Suprapubic skin (tissue), 3 donors: ENCODE data around the gene TENM3.

Experiments
- CTCF ChIP-seq, 2 donors: fragments of 200-600 bp in 1 of 2; fragments of 450-650 bp in 1 of 2; sonication (generic) in 1 of 2; IDR thresholded peaks; one replicate each; pipeline ENCODE4 v1.5.1; 2016 to 2019; ENCODE audit warnings: antibody characterized with exemption in 2 of 2, mild to moderate bottlenecking in 1 of 2, moderate library complexity in 1 of 2
- EP300 ChIP-seq: sonication (generic); formaldehyde crosslinking; IDR thresholded peaks from one replicate; pipeline ENCODE4 v1.6.1; 2017; ENCODE audit warnings: antibody characterized with exemption
- POLR2A ChIP-seq, 2 donors: fragments of 450-650 bp; IDR thresholded peaks; one replicate each; pipeline ENCODE4 v1.6.1; 2017; ENCODE audit warnings: antibody characterized with exemption in 2 of 2, mild to moderate bottlenecking in 2 of 2, moderate library complexity in 2 of 2

DNA sequence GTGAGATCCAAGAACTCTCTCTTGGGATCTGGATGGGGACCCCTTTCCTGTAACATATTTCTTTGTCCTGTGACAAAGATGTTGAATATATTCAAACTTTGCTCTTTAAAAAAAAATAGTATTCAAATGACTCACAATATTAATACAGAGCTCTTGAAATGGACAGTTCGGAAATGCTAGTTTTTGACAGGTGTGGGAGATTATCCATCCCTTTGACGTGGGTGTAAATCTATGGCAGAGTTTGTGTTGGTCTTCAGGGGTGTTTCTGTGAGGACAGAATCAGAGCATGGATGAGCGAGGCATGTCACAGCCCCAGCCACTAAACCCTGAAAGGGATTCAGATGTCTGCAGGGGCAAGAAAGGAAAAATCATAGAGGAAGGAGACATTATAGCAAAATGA is 25.8 kb downstream of the TENM3 start:
- TF ChIP-seq CTCF (IDR thresholded peaks at IDR 0.05) (no peak), POLR2A (IDR thresholded peaks at IDR 0.05) (no peak), EP300 (no peak)
